Keratinocyte (primary cell): ENCODE results near the gene TRAPPC2L. TPM values are rescaled to one million over a fixed set of nuclear protein-coding genes. Genes with fewer than 3 reads are reported as not detected.

ENCODE experiments used
- DNase-seq: peaks from one replicate; pipeline ENCODE4 v3.0.0-alpha.2; 2011; ENCODE audit warnings: low read depth, missing footprints, low spot score
- FAIRE-seq: peaks from 2 replicates; lab custom pipeline; 2011; peaks lifted over from hg19 to GRCh38; lab: Jason Lieb, UNC
- H2AFZ ChIP-seq: 2 replicates; pipeline ENCODE4 v1.6.0; 2012; ENCODE audit warnings: low read length, control low read depth, inconsistent platforms; ENCODE audit not compliant: control insufficient read depth
- H3K27ac ChIP-seq: 2 replicates; pipeline ENCODE4 v1.5.1; 2011; ENCODE audit warnings: low read length; ENCODE audit not compliant: control insufficient read depth, insufficient read depth
- H3K27me3 ChIP-seq: 3 replicates; pipeline ENCODE4 v1.6.0; 2011; ENCODE audit warnings: low read length; ENCODE audit not compliant: control insufficient read depth, insufficient read depth; ENCODE audit errors: extremely low read depth
- H3K36me3 ChIP-seq, 2 experiments: 2 replicates in 1 of 2; 3 replicates in 1 of 2; pipeline ENCODE4 v1.5.1; 2011; ENCODE audit warnings: low read length in 2 of 2, mild to moderate bottlenecking in 1 of 2; ENCODE audit not compliant: control insufficient read depth in 2 of 2, insufficient read depth in 2 of 2; ENCODE audit errors: extremely low read depth in 1 of 2
- H3K4me1 ChIP-seq: 3 replicates; pipeline ENCODE4 v1.5.1; 2011; ENCODE audit warnings: low read length; ENCODE audit not compliant: control insufficient read depth, insufficient read depth; ENCODE audit errors: extremely low read depth
- H3K4me2 ChIP-seq: 3 replicates; pipeline ENCODE4 v1.6.0; 2011; ENCODE audit warnings: low read depth, low read length; ENCODE audit not compliant: control insufficient read depth, insufficient read depth; ENCODE audit errors: extremely low read depth
- H3K4me3 ChIP-seq, 3 experiments: fragments of 200-600 bp in 1 of 3; sonication (generic) in 1 of 3; 2 replicates in 2 of 3; 3 replicates in 1 of 3; pipeline ENCODE4 v1.5.1; 2011 to 2016; ENCODE audit warnings: low read length in 3 of 3, mild to moderate bottlenecking in 3 of 3, control low read depth in 2 of 3, inconsistent platforms in 1 of 3, low read depth in 1 of 3, mixed read lengths in 1 of 3, mixed run types in 1 of 3, moderate library complexity in 1 of 3; ENCODE audit not compliant: control insufficient read depth in 2 of 3, insufficient read depth in 2 of 3; ENCODE audit errors: extremely low read depth in 1 of 3
- H3K79me2 ChIP-seq: 2 replicates; pipeline ENCODE4 v1.6.0; 2012; ENCODE audit warnings: low read length; ENCODE audit not compliant: control insufficient read depth, insufficient read depth
- H3K9ac ChIP-seq: 3 replicates; pipeline ENCODE4 v1.6.0; 2011; ENCODE audit warnings: low read length; ENCODE audit not compliant: control insufficient read depth, insufficient read depth; ENCODE audit errors: extremely low read depth
- H3K9me1 ChIP-seq: 3 replicates; pipeline ENCODE4 v1.6.0; 2011; ENCODE audit warnings: low read length; ENCODE audit not compliant: control insufficient read depth, insufficient read depth; ENCODE audit errors: extremely low read depth
- H3K9me3 ChIP-seq: 2 replicates; pipeline ENCODE4 v1.5.1; 2012; ENCODE audit warnings: low read depth, low read length; ENCODE audit not compliant: control insufficient read depth
- H4K20me1 ChIP-seq: 3 replicates; pipeline ENCODE4 v1.6.0; 2011; ENCODE audit warnings: low read length; ENCODE audit not compliant: control insufficient read depth, insufficient read depth; ENCODE audit errors: extremely low read depth
- CTCF ChIP-seq, 3 experiments: IDR thresholded peaks in 1 of 3; conservative IDR thresholded peaks in 1 of 3; optimal IDR thresholded peaks in 1 of 3; 2 replicates in 2 of 3; 3 replicates in 1 of 3; pipeline versions ENCODE3 to v1.5.1; 2011; ENCODE audit warnings: low read length in 3 of 3, mild to moderate bottlenecking in 3 of 3, moderate library complexity in 2 of 3, control low read depth in 1 of 3, inconsistent platforms in 1 of 3; ENCODE audit not compliant: insufficient read depth in 2 of 3; ENCODE audit errors: extremely low read depth in 1 of 3
- EZH2 ChIP-seq: IDR thresholded peaks from one replicate; pipeline ENCODE4 v1.6.1; 2012; ENCODE audit warnings: inconsistent platforms, mild to moderate bottlenecking, low read length, moderate library complexity
- dilution Hi-C: fragments of 300-500 bp; cut with MboI; formaldehyde crosslinking; loops from one replicate; pipeline ENCODE4 v1.7.0; 2020; ENCODE audit warnings: low sequenced_read_pairs; ENCODE audit not compliant: extremely low pct_ligation_motif_present
- polyA plus RNA-seq, 5 experiments: library from polyadenylated mRNA; depleted of rRNA in 3 of 5; stranded (reverse) in 3 of 5; stranded (forward) in 1 of 5; unstranded in 1 of 5; fragments of >200 nt; gene quantifications; 1 replicate in 1 of 5; 2 replicates in 3 of 5; 3 replicates in 1 of 5; pipeline versions ENCODE4 v1.2.1 to v1.2.3, GENCODE V29; 2011 to 2012; ENCODE audit warnings: missing spikeins in 2 of 5, low read depth in 1 of 5, low replicate concordance in 1 of 5

Gene TRAPPC2L
- polyA plus RNA-seq, 1 donor (not counting 4 experiments of a cell fraction or from before 2014, with no cell fraction given): 139 TPM

DNA sequence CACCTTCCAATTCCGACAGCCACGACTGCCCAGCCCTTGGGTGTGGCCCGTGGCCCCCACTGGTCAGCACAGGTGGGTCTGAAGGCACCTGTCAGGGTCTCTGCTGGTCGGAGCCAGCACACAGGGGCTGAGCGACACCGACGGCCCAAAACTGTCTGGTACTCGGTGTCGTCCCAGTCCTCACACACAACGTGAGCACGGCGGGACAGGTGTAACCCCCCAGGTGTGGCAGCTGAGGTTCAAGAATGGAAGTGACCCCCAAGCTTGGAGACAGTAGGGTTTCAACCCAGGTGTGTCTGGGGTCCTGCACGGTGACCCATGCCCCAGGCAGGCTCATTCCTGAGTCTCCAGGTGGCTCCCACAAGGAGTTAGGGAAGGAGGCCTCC lies 1.2 kb upstream of the TRAPPC2L start:
- TF ChIP-seq CTCF (optimal IDR thresholded peaks at IDR 0.05 in 1 of 3, IDR thresholded peaks at IDR 0.05 in 1 of 3, conservative IDR thresholded peaks at IDR 0.05 in 1 of 3; ENCODE audit: extremely low read depth in 1 of 3, insufficient read depth in 2 of 3, low read length in 3 of 3) (no peak), EZH2 (no peak)
- DNase-seq: no peak
- Histone ChIP-seq H3K4me1 (peaks cover 5% of the 10 kb centered on the region), H3K9me1 (no peaks in the 10 kb centered on the region), H3K4me3 (peak overlapping the region; percentile 62 to 100 (median 65)), H3K36me3 (peaks cover 7 to 9% of the 10 kb centered on the region in 2 experiments), H3K4me2 (peak overlapping the region; percentile 69), H3K27me3 (no peaks in the 10 kb centered on the region), H4K20me1 (no peaks in the 10 kb centered on the region), H3K27ac (no peak overlapping the region), H3K9ac (peak overlapping the region; percentile 41), H2AFZ (no peak overlapping the region), H3K9me3 (no peaks in the 10 kb centered on the region), H3K79me2 (peaks cover 5% of the 10 kb centered on the region)
- dilution Hi-C loops: no loop called here
- FAIRE-seq: no peak

GRCh38 chr16:88856122-88856827 lies 652 bp upstream of the TRAPPC2L start:
- H3K27ac ChIP-seq: no peak overlapping the region
- peak overlapping the region; percentile 69 for H3K4me2 ChIP-seq
- peaks cover 5% of the 10 kb centered on the region for H3K79me2 ChIP-seq
- peak overlapping the region; percentile 70 to 100 (median 82) for H3K4me3 ChIP-seq
- DNase-seq (no peak), FAIRE-seq (no peak)
- H3K36me3 ChIP-seq: peaks cover 7 to 12% of the 10 kb centered on the region in 2 experiments
- no peaks in the 10 kb centered on the region for H3K27me3 ChIP-seq
- peaks cover 5% of the 10 kb centered on the region for H3K4me1 ChIP-seq
- TF ChIP-seq CTCF (optimal IDR thresholded peaks at IDR 0.05 in 1 of 3, IDR thresholded peaks at IDR 0.05 in 1 of 3, conservative IDR thresholded peaks at IDR 0.05 in 1 of 3; ENCODE audit: extremely low read depth in 1 of 3, insufficient read depth in 2 of 3, low read length in 3 of 3): no peak
- no peak for TF ChIP-seq EZH2
- dilution Hi-C loops: no loop called here
- H4K20me1 ChIP-seq: no peaks in the 10 kb centered on the region
- H3K9ac ChIP-seq: peak overlapping the region; percentile 94
- H3K9me1 ChIP-seq: no peaks in the 10 kb centered on the region
- H3K9me3 ChIP-seq: no peaks in the 10 kb centered on the region
- H2AFZ ChIP-seq: peak overlapping the region; percentile 68
